NCI-H2029 (cell line): Measurements from ENCODE around the gene CCDC136.

Experiments
- DNase-seq: peaks from one replicate; lab custom pipeline; 2025; lab: John Stamatoyannopoulos, UW

Gene CCDC136

GRCh38 chr7:128831994-128832879 lies 40.5 kb downstream of the CCDC136 start:
- DNase-seq: no peak

GRCh38 chr7:128832880-128833147 lies 41.0 kb downstream of the CCDC136 start:
- no peak for DNase-seq

- no peak for DNase-seq
Measured at GRCh38 chr7:128833148-128833945, 41.6 kb downstream of the CCDC136 start.

- DNase-seq: no peak
Measured at GRCh38 chr7:128833946-128834325, 42.2 kb downstream of the CCDC136 start.

GRCh38 chr7:128835231-128835751 lies 43.5 kb downstream of the CCDC136 start:
- DNase-seq: no peak

GRCh38 chr7:128835790-128836641 lies 44.2 kb downstream of the CCDC136 start:
- no peak for DNase-seq

GRCh38 chr7:128836729-128837348 lies 45.1 kb downstream of the CCDC136 start:
- no peak for DNase-seq

- DNase-seq: no peak
Measured at GRCh38 chr7:128837521-128837921, 45.8 kb downstream of the CCDC136 start.

- no peak for DNase-seq
Measured at GRCh38 chr7:128838109-128838779, 46.5 kb downstream of the CCDC136 start.

GRCh38 chr7:128838981-128839731 lies 47.4 kb downstream of the CCDC136 start:
- no peak for DNase-seq

- no peak for DNase-seq
Measured at GRCh38 chr7:128839751-128840177, 48.0 kb downstream of the CCDC136 start.

- DNase-seq: no peak
Measured at GRCh38 chr7:128840326-128841170, 48.8 kb downstream of the CCDC136 start.

GRCh38 chr7:128841171-128841690 lies 49.5 kb downstream of the CCDC136 start:
- DNase-seq: peak; percentile 30

GRCh38 chr7:128841921-128842673 lies 50.3 kb downstream of the CCDC136 start:
- DNase-seq: no peak

- DNase-seq: no peak
Measured at GRCh38 chr7:128842674-128843641, 51.2 kb downstream of the CCDC136 start.

- DNase-seq: no peak
Measured at GRCh38 chr7:128843938-128844621, 52.3 kb downstream of the CCDC136 start.
